ENCODE measurements around the gene EIF3I. TPM values are rescaled to one million over a fixed set of nuclear protein-coding genes. Genes with fewer than 3 reads are reported as not detected.

Gene EIF3I
- 100 to 1,000 TPM; 173 to 190 (median 177) TPM for polyA plus RNA-seq (ENCODE audit: insufficient read length in 4 of 4)

GRCh38 chr1:32221980-32222755 lies at the start of gene EIF3I, which contains the start of gene TMEM234:
TSS of gene EIF3I (plus strand) at chr1:32222407. CDS start at chr1:32222442, 35 bp downstream.
TSS of gene TMEM234 (minus strand) at chr1:32222353. CDS start at chr1:32222322, 31 bp downstream.
- peak in 3 of 4 donors; percentile 88 to 91 (median 88) for DNase-seq (ENCODE audit: low read depth in 4 of 4, low spot score in 3 of 4)

GRCh38 chr1:32172621-32173245 lies 49.5 kb upstream of the EIF3I start:
- no peak for DNase-seq (ENCODE audit: low read depth in 4 of 4, low spot score in 3 of 4)

- DNase-seq (ENCODE audit: low read depth in 4 of 4, low spot score in 3 of 4): no peak
Measured at GRCh38 chr1:32178380-32179192, 43.6 kb upstream of the EIF3I start.

GRCh38 chr1:32179193-32179442 lies 43.1 kb upstream of the EIF3I start:
- no peak for DNase-seq (ENCODE audit: low read depth in 4 of 4, low spot score in 3 of 4)

GRCh38 chr1:32179443-32180185 lies 42.6 kb upstream of the EIF3I start, which contains the start of gene TXLNA:
TSS of gene TXLNA (plus strand) at chr1:32179675. CDS start at chr1:32180346, 671 bp downstream.
- peak; percentile 81 to 89 (median 86) for DNase-seq (ENCODE audit: low read depth in 4 of 4, low spot score in 3 of 4)

- DNase-seq (ENCODE audit: low read depth in 4 of 4, low spot score in 3 of 4): peak in 2 of 4 donors; percentile 16 to 18
Measured at GRCh38 chr1:32180186-32181060, 41.8 kb upstream of the EIF3I start.

GRCh38 chr1:32181065-32181464 lies 41.1 kb upstream of the EIF3I start:
- no peak for DNase-seq (ENCODE audit: low read depth in 4 of 4, low spot score in 3 of 4)

- no peak for DNase-seq (ENCODE audit: low read depth in 4 of 4, low spot score in 3 of 4)
Measured at GRCh38 chr1:32181563-32181962, 40.6 kb upstream of the EIF3I start.

- DNase-seq (ENCODE audit: low read depth in 4 of 4, low spot score in 3 of 4): no peak
Measured at GRCh38 chr1:32182060-32182459, 40.1 kb upstream of the EIF3I start.

- DNase-seq (ENCODE audit: low read depth in 4 of 4, low spot score in 3 of 4): no peak
Measured at GRCh38 chr1:32184650-32185049, 37.6 kb upstream of the EIF3I start.

GRCh38 chr1:32186077-32186476 lies 36.1 kb upstream of the EIF3I start:
- no peak for DNase-seq (ENCODE audit: low read depth in 4 of 4, low spot score in 3 of 4)

GRCh38 chr1:32186491-32186890 lies 35.7 kb upstream of the EIF3I start:
- DNase-seq (ENCODE audit: low read depth in 4 of 4, low spot score in 3 of 4): no peak

- no peak for DNase-seq (ENCODE audit: low read depth in 4 of 4, low spot score in 3 of 4)
Measured at GRCh38 chr1:32187850-32188249, 34.4 kb upstream of the EIF3I start.

GRCh38 chr1:32192220-32192948 lies 29.8 kb upstream of the EIF3I start:
- DNase-seq (ENCODE audit: low read depth in 4 of 4, low spot score in 3 of 4): no peak

- DNase-seq (ENCODE audit: low read depth in 4 of 4, low spot score in 3 of 4): no peak
Measured at GRCh38 chr1:32194984-32195383, 27.2 kb upstream of the EIF3I start.

GRCh38 chr1:32195531-32195930 lies 26.7 kb upstream of the EIF3I start:
- DNase-seq (ENCODE audit: low read depth in 4 of 4, low spot score in 3 of 4): no peak

- no peak for DNase-seq (ENCODE audit: low read depth in 4 of 4, low spot score in 3 of 4)
Measured at GRCh38 chr1:32195972-32196823, 26.0 kb upstream of the EIF3I start.

GRCh38 chr1:32197074-32197473 lies 25.1 kb upstream of the EIF3I start:
- DNase-seq (ENCODE audit: low read depth in 4 of 4, low spot score in 3 of 4): no peak

Measured in right renal pelvis (tissue), 4 donors.